Measurements from ENCODE around the gene PHC2.

DNA sequence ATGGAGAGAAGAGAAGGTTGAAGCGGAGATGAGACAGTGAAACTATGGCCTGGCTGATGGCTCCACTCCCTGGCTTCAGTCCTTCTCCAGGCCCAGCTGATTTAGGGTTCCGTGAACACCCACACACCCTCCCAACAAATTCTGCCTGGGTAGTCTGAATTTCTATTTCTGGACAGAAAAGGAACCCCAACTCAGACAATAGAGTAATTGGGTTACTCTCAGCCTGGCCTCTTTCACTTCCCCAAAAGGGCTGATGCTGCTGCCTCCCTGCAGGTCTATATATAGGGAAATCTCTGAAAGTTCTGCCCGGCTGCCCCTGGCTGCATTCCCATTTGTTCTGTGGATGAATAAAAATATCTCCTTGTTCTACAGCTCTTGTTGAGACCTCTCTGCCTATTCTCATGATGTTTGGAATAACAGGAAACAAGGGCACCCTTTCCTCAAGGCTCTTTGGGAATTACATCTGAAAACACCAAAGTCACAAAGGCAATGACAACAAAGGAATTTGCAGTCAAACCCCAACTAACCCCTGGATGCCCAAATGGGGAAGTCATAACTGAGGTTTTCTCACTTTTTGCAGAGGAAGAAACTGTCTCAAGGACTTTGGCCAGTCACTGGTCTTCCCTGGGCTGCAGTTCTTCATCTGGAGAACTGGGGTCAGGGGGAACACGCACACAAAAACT is 30.2 kb upstream of the PHC2 start:
- TF ChIP-seq CTCF (IDR thresholded peaks at IDR 0.05) (no peak), POLR2A (IDR thresholded peaks at IDR 0.05) (no peak)
